ENCODE results near the gene CEMIP. TPM values are rescaled to one million over a fixed set of nuclear protein-coding genes. Genes with fewer than 3 reads are reported as not detected.

CEMIP gene
- polyA plus RNA-seq, 3 donors = not detected

DNA sequence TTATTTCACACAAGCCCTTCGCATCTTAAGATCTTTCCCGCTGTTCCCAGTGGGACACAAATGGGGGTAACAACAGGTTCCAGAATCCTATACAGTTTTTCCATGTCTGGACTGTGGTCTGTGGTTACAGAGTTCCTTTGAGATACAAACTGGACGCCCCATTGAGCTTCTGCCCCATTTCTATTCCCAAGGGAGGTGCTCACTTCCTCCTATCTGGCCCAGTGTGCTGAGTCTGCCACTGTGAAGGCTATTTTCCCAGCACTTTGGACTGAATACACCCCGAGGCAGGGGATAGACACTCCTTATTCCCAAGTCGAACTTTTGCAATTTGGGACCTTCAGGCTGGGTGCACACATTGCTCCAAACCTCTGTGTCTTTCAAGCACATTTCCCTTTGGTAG, 166.4 kb downstream of the CEMIP start:
- intact Hi-C loops (cut with micrococcal nuclease) = no loop called here
- H3K27me3 ChIP-seq (ENCODE audit: control insufficient read depth in 2 of 2, insufficient read depth in 2 of 2, low read length in 2 of 2) = no peaks in the 10 kb centered on the region
- H3K4me3 ChIP-seq (replicated peaks in 1 of 3; ENCODE audit: low read depth in 2 of 3, low read length in 3 of 3) = no peak overlapping the region
- no peaks in the 10 kb centered on the region for H3K79me2 ChIP-seq (ENCODE audit: insufficient read depth, low read length)
- no peak overlapping the region for H3K27ac ChIP-seq (ENCODE audit: low read depth in 1 of 2, low read length in 2 of 2)
- peaks cover 36 to 84% of the 10 kb centered on the region in 2 donors for H3K36me3 ChIP-seq (replicated peaks in 1 of 2; ENCODE audit: control insufficient read depth in 1 of 2, insufficient read depth in 2 of 2, low read length in 2 of 2)
- no peak for DNase-seq
- Mint-ChIP-seq H3K27ac (no peak overlapping the region), H3K36me3 (peaks cover 61 to 82% of the 10 kb centered on the region in 2 donors), H3K9me3 (peaks cover 0 to 1% (median 0%) of the 10 kb centered on the region in 7 donors), H3K4me1 (no peaks in the 10 kb centered on the region), H3K27me3 (ENCODE audit: low read depth in 3 of 3) (peaks cover 0 to 1% (median 0%) of the 10 kb centered on the region in 3 donors), H3K4me3 (no peak overlapping the region)
- H3K4me1 ChIP-seq (ENCODE audit: control insufficient read depth in 1 of 2, insufficient read depth in 2 of 2, low read length in 2 of 2) = no peaks in the 10 kb centered on the region
- 97% methylated on average over 2 of the region's 5 CpGs for WGBS (ENCODE audit: insufficient coverage)
- H3K9me3 ChIP-seq (replicated peaks in 1 of 2; ENCODE audit: control insufficient read depth in 1 of 2, insufficient read depth in 1 of 2, low read length in 2 of 2) = no peaks in the 10 kb centered on the region
- no peak overlapping the region for H3K4me2 ChIP-seq (replicated peaks; ENCODE audit: extremely low read depth, low read length, poor library complexity, severe bottlenecking)
- no peak overlapping the region for H2AFZ ChIP-seq (ENCODE audit: insufficient read depth, low read depth, low read length, poor library complexity, severe bottlenecking)
- no peaks in the 10 kb centered on the region for H4K20me1 ChIP-seq (ENCODE audit: insufficient read depth, low read length)
- TF ChIP-seq, protein P1, sequence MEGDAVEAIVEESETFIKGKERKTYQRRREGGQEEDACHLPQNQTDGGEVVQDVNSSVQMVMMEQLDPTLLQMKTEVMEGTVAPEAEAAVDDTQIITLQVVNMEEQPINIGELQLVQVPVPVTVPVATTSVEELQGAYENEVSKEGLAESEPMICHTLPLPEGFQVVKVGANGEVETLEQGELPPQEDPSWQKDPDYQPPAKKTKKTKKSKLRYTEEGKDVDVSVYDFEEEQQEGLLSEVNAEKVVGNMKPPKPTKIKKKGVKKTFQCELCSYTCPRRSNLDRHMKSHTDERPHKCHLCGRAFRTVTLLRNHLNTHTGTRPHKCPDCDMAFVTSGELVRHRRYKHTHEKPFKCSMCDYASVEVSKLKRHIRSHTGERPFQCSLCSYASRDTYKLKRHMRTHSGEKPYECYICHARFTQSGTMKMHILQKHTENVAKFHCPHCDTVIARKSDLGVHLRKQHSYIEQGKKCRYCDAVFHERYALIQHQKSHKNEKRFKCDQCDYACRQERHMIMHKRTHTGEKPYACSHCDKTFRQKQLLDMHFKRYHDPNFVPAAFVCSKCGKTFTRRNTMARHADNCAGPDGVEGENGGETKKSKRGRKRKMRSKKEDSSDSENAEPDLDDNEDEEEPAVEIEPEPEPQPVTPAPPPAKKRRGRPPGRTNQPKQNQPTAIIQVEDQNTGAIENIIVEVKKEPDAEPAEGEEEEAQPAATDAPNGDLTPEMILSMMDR (IDR thresholded peaks at IDR 0.05) = no peak
- no peak overlapping the region for H3K9ac ChIP-seq (ENCODE audit: insufficient read depth, low read length, poor library complexity, severe bottlenecking)

DNA sequence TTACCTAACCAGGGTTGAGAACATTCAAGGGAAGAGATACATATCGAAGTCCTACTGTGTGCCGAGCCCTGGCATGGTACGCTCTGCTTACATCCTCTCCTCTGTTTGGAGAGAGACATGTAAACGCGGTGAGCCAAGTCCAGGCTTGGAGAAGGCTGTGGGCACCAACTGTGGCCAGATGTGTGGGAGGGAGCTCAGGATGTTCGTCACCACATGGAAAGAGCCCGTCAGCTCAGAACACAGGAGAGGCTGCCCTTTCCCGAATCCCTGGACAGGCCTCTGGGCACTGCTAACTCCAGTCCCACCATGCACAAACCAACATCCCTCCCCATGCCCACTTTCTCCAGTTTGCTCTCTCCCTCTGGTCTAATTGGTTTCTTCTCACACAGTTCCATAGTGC, 167.4 kb downstream of the CEMIP start:
- Histone ChIP-seq H3K79me2 (ENCODE audit: insufficient read depth, low read length) (no peaks in the 10 kb centered on the region), H3K4me1 (ENCODE audit: control insufficient read depth in 1 of 2, insufficient read depth in 2 of 2, low read length in 2 of 2) (no peaks in the 10 kb centered on the region), H3K9me3 (replicated peaks in 1 of 2; ENCODE audit: control insufficient read depth in 1 of 2, insufficient read depth in 1 of 2, low read length in 2 of 2) (no peaks in the 10 kb centered on the region), H3K36me3 (replicated peaks in 1 of 2; ENCODE audit: control insufficient read depth in 1 of 2, insufficient read depth in 2 of 2, low read length in 2 of 2) (peaks cover 39 to 90% of the 10 kb centered on the region in 2 donors), H3K9ac (ENCODE audit: insufficient read depth, low read length, poor library complexity, severe bottlenecking) (no peak overlapping the region), H3K4me3 (replicated peaks in 1 of 3; ENCODE audit: low read depth in 2 of 3, low read length in 3 of 3) (no peak overlapping the region), H3K27me3 (ENCODE audit: control insufficient read depth in 2 of 2, insufficient read depth in 2 of 2, low read length in 2 of 2) (no peaks in the 10 kb centered on the region), H2AFZ (ENCODE audit: insufficient read depth, low read depth, low read length, poor library complexity, severe bottlenecking) (no peak overlapping the region), H4K20me1 (ENCODE audit: insufficient read depth, low read length) (no peaks in the 10 kb centered on the region), H3K27ac (ENCODE audit: low read depth in 1 of 2, low read length in 2 of 2) (no peak overlapping the region), H3K4me2 (replicated peaks; ENCODE audit: extremely low read depth, low read length, poor library complexity, severe bottlenecking) (no peak overlapping the region)
- no peak for DNase-seq
- Mint-ChIP-seq H3K27ac (peak overlapping the region in 2 of 7 donors; percentile 10 to 75), H3K4me3 (no peak overlapping the region), H3K9me3 (peaks cover 0 to 1% (median 0%) of the 10 kb centered on the region in 7 donors), H3K36me3 (peaks cover 62 to 83% of the 10 kb centered on the region in 2 donors), H3K27me3 (ENCODE audit: low read depth in 3 of 3) (peaks cover 0 to 1% (median 0%) of the 10 kb centered on the region in 3 donors), H3K4me1 (no peaks in the 10 kb centered on the region)
- intact Hi-C loops (cut with micrococcal nuclease) = no loop called here
- TF ChIP-seq, protein P1 (IDR thresholded peaks at IDR 0.05) = no peak
- WGBS (ENCODE audit: insufficient coverage) = 97% methylated on average over 5 of the region's 8 CpGs
